Measurements from ENCODE around the gene PHF12.

The PHF12 gene

DNA sequence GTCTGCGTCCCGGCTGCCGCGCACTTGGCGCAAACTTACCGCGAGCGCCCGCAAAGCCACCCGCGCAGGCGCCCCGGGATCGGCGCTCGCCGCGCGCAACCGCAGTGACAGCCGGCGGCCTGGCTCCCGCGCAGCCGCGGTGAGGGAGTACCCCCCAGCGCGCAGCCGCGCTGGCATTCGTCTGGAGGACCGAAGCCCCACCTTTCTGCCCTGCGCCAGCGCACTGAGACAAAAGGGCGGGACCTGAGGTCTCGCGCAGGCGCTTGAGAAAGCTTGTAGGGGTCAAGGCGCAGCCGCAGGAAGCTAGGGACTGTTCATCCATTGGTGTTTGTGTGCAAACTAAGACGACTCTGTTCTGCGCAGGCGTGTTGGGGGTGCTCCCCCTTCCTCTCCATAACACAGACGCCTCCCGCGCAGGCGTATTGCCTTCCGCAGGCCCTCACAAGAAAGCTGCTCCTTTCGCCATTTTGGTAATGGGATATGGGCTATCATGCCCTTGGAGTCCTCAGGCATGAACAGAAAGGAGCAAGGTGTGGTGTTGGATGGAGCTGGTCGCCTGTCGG, at the start of gene PHF12:
Gene PHF12 (minus strand): TSS at position 91 of the 563 bp plus-strand sequence. CDS start 558 bp downstream, outside the sequence.
- peak; percentile 99 for DNase-seq

DNA sequence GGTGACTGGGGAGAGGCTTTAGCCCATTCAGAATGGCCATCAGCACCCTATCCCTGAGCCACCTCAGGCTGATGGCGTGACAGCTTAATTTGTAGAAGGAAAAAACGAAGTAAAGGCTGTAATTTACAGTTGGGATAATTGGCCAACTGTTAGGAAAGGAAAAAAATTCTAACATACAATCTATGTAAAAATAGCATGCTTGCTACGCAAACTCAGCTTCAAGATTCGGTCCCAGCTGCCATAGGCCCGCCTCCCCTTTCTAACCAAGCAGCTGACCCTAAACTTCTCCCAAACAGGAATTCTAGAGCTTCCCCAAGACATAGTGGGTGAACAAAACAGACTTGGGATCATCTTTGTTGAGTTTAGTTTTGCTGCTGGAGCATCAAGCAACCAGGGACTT, 49.7 kb upstream of the PHF12 start:
- DNase-seq: no peak

DNA sequence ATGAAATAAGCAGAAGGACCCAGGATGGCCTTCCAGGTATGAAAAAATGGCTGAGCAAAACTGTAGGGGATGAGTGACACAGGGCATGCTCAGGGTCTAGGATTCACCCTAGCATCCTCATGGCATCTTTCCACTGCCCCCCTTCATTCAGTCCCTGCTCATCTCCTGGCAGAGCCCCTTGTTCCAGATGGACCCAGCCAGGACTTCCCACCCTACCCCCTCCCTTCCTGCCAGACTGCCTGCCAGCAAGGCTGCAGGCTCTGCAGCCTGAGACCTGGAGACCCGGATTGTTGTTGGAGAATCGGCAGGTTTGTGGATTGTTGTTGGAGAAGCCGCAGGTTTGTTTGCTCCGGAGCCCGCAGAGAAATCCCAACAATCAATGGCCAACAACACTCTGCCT, 47.9 kb upstream of the PHF12 start:
- DNase-seq: peak in 1 of 2 experiments; percentile 35

DNA sequence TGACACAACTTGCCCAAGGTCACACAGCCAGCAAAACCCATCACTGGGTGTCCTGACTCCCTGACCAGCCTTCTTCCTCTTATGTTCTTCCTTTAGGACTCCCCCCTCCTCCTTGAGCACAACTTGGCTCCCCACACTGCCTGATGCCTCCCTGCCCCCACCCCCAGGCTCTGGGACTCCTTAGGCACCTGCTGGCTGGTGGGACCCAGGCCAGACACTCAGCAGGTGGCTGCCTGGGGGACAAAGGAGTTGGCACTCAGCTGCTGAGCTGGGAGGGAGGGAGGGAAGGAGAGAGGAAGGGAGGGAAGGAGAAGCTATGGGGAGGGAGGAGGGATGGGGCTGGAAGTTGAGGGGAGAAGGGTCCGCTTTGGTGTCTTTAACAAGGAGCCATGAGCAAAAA, 46.5 kb upstream of the PHF12 start:
- peak; percentile 61 to 70 for DNase-seq

DNA sequence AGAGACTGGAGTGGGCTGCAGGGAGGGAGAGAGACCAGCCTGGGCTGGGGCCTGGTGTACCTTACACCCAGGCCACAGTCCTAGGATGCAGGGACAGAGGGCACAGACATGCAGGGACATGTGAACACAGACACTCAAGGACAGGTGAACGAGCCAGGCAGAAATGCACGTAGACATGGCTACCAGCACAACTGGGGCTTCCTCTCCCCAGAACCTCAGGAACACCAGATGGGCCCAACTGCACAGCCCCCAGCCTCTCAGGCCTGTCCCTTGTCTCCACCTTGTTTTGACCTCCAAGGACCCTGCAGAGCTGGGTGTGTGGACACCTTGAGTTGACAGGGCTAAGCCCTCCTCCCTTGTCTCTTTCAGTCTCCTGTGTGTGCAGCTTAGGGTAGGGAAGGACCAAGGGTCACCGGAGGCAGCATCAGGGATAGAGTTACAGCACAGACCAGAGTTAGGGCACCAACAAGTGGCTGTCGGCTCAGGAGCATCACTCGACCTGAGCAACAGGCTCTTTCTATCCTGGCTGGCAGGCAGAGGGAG, 45.3 kb upstream of the PHF12 start:
- DNase-seq: no peak

DNA sequence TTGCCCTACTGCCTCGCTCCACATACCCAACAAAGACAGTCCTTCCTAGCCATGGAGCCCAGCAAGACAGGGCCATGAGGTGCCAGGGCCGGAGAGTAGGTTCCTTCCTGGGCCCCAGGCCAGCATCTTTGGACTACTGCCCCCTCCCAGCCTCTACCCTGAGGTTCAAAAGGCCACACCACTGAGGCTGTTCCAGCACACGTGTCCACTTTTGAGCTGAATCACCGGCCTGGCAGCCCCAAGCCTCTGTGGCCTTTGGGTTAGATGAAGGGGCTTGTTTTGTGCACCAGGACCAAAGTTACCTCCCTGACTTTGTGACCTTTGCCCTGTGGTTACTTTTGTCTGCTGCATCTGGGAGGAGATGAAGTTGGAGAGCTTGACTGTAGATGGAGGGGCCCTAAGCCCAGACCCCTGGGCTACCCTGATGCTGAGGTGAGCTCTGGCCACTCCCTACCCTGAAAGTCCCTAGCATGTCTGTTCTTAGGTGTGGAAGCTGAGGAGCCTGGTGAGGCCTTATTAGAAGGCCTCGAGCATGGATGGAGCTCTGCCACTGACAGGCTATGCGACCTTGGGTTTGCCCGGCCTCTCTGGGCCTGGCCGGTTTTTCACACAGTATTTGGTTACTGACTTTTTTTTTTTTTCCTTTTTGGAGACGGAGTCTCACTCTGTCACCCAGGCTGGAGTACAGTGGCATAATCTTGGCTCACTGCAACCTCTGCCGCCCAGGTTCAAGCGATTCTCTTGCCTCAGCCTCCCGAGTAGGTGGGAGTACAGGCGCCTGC, 42.5 kb upstream of the PHF12 start:
- DNase-seq: no peak

DNA sequence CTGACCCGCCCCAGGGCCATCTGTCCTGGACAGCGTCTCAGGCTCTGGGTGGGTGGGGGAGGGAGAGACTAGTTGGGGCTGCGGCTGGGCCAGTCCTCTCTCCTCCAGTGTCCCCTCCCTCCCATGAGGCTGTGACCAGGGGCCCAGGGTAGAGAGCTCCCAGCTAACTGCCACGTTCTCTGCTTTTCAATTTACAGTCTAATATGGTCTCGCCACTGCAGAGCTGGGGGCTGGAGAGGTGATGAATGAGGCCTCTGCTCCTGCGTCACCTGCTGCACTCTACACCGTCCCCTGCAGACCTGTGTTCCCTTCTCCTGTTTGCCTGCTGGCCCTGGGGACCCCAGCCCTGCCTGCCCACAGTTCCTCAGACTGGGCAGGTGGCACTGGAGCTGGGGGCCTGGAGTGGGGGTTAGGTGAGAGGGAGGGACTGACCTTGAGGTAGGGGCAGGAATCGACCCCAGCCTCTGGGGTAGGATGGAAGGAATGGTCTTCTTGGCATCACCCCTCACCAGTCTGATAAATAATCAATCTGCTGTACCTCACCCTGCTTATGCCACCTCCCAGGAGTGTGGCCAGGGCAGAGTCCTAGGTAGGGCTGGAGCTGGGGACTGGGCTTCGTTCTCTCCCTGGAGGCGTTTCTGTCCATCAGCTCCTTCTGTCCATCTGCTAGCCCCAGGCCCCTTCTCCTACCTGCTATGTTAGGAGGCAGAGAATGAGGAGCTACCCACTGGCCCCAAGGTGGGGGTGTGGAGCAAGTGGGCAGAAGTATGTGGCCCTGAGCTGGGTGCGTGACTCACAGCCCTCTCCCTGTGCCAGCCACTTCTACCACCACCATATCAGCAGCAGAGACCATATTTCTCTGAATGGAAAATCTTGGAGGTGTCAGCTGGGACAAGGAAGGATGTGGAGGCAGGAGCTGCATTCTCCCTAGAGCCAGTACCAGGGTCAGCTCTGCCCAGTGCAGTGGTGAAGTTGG, 41.6 kb upstream of the PHF12 start:
- no peak for DNase-seq

DNA sequence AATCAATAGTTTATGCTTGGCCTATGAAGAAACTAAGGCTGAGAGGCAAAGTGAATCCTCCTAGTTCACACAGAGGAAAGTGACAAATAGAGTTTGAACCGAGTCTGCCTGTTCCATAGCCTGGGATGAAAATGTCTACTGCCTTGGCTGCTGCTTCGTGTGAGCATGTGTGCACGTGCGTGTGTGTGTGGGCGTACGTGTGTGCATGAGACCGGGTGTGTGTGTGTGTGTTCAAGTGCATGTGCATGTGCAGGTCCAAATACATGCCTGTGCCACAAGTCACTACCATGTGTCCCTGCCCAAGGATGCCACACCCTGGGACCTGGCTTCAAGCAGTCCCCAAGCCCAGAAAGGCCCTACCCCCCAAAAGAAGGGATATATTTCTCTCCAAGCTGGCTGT, 40.9 kb upstream of the PHF12 start:
- DNase-seq: no peak

DNA sequence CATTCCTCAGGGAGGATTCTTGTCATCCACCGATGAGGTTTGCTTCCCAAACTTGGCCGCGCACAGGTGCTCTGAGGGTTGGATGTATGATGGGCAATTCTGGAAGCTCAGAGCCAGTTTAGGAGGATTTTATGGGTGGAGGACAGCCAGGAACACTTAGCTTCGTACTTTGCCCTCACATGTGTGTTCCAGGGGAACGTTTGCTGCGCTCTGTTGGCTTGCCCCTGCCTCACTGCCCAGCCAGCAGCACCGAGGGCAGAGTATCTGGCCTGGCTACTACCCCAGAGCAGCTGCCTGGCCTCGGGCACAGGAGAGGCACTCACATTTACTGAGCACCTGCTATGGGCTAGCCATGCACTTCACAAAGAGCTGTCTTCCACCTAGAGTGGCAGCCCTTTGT, 40.5 kb upstream of the PHF12 start:
- no peak for DNase-seq

DNA sequence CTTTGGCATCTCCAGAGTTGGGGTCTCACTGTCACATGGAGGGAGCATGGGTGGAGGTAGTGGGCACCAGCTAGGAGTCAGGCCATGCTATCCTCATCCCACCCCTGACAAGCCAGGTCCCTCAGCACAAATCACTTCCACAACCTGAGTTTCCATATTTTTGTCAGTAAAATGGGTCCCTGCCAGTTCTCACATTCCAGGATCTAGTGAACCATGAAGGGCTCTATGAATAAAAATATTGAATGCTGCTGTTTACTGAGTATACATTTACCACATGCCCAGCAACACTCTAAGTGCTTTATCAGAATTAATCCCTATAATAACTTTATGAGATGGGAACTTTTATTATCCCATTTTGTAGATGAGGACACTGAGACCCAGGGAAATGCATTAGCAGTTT, 37.7 kb upstream of the PHF12 start:
- DNase-seq: no peak

DNA sequence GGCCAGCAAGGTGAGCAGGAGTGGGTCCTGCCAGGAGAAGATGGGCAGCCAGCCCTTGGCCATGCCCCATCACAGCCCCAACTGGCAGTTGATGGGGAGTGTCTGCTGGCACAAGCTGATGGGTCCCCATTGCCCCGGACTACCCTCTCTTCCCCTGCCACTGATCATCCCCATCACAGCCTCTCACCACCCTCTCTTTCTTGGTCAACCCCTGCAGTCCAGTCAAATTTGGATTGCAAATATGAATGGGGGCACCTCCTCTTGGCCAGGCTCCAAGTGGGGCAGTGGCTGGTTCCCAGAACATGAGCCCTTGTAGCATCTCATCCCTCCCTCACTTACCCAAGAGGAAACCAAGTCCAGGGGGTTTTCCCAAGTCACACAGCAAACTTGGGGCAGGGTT, 37.2 kb upstream of the PHF12 start:
- DNase-seq: no peak

DNA sequence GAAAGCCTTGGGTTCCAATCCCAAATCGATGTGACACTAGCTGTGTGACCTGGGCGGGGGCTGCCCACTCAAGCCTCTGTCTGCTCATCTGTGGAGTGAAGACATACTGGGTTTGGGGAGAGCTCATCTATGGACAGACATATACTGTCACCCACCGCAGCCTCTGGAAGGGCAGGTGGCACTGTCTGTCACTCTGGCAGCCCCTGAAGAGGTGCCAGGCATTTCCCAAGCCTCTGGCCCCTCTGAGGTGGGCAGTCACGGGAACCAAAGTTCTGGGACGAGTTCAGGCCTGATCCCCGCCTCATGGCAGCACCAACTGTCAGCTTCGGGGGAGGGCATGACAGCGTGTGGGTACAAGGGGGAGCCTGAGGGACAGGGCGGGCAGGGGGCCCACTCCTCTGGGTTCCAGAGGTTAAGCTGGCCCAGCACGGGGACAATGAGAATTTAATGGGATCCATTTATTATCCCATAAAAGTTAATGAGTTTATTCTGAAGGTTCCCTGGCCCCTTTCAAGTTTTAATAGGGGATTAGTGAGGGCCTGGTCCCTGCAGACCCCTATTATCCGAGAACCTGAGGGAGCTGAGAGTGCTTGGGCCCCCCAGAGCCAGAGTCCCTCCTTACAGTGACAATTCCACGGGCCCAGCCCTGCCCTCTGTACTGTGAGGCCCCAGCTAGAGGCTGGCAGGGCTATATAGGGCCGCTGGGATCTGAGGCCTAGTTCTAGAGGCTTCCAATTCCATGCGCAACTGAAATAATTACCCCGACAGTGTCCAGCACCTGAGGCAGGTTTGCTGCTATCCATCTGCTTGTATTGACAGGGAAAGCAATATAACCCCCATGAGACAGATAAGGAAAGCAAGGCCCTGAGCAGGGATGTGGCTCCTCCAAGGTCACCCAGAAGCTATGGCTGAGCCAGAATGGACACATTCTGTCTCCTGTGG, 35.7 kb upstream of the PHF12 start:
- DNase-seq: no peak

DNA sequence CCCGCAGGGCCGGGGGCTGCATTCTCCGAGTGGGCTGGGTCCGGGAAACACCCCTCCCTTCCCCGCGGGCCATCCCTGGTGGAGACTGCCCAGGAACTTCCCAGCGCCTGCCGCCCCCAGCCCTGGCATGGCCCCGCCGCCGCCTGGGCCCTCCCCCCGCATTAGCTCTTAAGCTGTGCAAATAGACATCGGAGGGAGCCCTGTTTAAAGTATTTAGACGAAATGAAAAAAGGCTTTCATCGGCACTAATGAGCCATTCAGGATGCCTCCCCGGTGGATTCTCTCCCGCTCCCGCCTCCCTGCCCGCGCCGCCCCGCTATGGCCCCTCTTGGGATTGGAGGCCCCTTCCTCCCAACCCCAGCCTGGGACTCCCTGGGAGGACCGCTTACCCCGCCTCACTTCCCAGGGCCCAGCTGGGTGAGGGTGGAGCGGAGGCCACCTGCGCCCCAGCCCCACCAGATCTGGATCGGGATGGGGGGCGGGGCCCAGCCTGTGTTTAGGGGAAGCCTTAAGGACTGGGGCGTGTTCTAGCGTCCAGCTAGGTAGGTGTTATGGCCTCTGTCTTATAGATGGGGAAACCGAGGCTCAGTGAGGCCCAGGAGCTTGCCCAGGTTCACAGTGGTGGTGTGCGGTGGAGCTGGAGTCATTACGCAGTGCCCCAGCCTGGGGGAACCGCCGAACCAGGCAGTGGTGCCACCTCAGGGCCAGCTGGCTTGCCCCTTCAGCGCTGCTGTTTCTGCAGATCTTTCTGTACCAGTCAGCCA, 34.8 kb upstream of the PHF12 start:
- peak; percentile 70 to 86 for DNase-seq

DNA sequence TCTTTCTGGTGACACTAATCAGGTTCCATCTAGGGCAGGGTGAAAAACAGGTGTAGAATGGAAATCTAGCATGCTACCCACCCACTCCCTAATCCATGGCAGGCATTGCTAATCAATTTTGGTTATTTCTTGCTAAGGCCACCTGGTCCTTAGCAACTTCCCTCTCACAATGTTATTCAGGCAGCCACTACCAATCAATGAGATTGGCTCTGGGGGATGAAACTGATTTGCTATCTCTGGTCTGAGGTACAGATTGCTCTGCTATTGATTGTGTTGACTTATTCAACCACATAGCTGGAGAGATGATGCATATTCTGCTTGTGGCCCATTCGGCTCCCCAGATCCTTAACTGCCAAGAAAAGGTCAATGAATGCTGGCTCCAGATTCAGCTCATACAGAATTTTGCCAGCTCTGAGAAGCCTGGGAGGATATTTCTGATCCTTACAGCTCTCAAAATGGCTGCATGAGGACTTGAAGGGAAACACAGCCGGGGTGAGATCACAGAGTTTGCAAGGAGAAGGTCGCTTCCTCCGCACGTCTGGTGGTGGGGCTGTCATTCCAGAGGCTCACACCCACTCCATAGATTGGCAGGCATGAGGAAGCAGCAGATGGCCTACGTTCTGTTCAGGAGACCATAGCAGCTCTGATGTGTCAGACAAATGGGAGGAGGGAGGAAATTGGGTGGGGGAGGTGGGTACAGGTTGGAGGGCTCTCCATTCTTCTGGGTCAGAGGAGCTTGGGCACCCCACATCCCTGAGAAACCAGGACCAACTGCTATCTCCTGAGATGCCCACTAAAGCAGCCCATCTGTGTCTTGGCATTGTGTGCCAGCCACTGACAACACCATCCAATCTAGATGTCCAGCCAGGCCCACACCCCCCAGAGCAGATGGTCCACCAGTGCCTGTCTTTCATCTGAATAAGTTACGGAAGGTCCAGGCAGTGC, 32.2 kb upstream of the PHF12 start:
- DNase-seq: no peak

DNA sequence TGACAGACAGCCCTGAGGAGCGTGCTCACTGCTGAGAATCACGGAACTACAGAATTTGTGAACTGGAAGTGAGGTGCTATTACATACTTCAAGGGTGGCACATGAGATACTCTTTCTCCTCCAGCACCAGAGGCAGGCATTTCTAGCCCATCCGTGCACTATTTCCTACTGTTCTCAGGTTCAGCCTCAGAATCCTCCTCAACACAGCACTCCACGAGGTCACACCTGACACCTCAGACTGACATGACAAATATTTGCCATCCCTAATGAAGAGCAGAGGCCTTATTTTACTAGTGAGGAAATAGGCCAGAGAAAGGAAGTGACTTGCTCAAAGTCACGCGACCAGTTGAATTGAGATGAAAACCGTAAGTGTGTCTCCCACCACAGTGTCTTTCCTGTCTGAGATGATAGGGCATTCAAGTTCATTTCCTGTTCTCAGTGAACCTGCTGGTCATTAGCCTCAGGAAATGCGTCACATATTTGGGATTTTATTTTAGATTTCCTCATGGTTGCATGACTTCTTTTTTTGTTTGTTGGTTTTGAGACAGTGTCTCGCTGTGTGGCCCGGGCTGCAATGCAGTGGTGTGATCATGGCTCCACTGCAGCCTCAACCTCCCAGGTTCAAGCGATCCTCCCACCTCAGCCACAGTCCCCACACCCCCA, 30.9 kb upstream of the PHF12 start:
- no peak for DNase-seq

DNA sequence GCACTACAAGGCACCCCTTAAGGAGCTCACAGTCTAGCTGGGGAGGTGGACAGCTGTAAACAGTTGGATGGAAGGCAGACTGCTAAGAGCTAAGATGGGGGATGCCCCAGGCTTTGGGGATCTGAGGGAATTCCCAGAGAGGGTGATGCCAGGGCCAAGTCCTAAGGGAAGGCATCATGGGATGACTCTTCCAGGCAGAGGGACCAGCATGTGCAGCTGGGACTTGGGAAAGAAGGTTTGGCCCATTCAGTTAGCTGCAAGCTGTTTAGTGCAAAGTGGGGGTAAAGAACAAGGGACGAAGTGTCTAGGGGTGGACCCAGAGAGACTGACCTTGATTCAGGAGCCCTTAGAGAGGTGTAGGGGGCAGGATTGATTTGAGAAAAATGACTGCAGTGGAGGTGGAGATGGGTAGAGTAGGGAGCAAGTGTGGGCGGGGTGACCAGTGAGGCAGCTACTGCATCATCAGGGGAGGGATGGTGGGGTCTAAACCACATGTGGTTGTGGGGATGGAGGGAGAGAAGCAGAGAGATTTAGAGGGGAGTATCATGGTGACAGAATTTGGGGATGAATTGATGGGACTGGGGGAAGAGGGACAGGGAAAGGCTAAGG, 27.1 kb upstream of the PHF12 start:
- no peak for DNase-seq

DNA sequence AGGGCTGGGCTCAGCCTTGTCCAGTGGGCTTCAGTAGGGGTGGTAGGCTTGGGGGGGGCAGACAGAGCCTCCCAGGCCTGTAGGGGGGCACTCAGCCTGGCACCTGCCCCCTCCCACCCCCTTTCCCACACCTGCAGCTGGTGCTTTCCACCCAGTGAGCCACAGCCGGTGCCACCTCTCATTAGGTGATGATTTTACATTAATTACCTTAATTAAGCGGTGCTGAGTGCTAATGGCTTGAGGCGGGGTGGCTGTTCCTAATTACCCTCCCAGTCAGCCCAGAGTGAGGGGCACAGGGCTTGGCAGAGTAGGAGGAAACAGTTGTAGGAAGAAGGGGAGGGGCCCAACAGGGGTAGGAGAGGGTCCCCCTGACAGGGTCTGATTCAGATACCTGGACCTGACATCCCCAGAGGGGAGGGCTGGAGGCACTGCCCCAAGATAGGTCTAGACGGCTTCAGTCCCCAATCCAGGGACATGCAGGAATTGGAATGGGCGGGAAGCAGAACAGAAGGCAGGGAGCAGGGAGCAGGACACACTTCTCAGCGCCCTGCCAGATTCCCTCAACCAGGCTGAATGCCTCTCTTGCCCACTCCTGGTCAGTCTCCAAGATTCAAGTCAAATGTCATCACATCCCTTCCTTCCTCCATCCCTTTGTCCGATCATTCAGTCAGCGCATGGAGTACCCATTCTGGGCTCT, 26.5 kb upstream of the PHF12 start:
- no peak for DNase-seq

DNA sequence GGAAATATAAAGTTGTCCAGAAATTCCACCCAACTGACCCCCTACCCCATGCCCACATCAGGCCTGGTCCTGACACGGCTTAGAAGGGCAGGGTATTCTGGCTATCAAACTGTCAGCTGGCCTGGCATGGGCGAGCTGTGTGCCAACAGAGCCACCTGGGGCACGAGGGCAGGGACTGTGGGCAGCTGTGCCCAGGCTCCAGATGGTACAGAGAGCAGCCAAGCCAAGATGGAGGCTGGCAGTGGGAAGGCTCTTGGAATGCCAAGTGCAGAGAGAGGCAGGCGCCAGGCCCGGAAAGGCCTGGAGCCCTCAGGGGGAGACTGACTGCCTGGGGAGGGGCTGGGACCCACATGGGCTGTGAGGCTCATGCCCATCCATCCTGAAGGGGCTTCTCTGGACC, 24.3 kb upstream of the PHF12 start:
- no peak for DNase-seq

DNA sequence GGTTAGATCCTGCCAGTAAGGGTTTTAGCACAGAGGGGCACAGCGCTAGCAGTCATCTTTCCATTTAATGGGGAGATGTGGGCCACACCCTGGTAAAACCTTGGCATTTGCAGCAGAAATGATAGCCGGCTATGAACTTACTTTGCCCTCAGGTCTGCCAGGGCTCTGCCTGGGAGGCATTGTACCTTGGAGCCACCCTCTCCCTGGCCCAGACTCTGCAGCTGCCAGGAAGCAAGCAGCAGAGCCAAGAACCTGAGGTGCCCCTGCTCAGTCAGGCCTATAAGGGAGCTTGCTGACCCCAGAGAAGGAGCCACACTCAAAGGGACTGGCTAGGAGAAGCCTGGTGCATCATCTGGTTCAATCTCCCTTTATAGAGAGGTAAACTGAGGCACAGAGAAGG, 23.7 kb upstream of the PHF12 start:
- DNase-seq: no peak

Data from NCI-H2081 (cell line).